Osteoblast (primary cell): ENCODE data around the gene AMD1. TPM values are rescaled to one million over a fixed set of nuclear protein-coding genes. Genes with fewer than 3 reads are reported as not detected.

ENCODE experiments used
- DNase-seq: peaks from one replicate; pipeline ENCODE4 v3.0.0; 2011; ENCODE audit warnings: low spot score, mixed read lengths; ENCODE audit not compliant: insufficient read length; ENCODE audit errors: missing footprints
- H2AFZ ChIP-seq: 2 replicates; pipeline ENCODE4 v1.6.0; 2011; ENCODE audit warnings: mild to moderate bottlenecking, low read length
- H3K27ac ChIP-seq: 2 replicates; pipeline ENCODE4 v1.5.1; 2011; ENCODE audit warnings: mild to moderate bottlenecking, low read depth, low read length, moderate library complexity
- H3K27me3 ChIP-seq: 2 replicates; pipeline ENCODE4 v1.6.0; 2012; ENCODE audit warnings: mild to moderate bottlenecking, control low read depth, inconsistent platforms, low read length, moderate library complexity; ENCODE audit not compliant: insufficient read depth
- H3K36me3 ChIP-seq: 2 replicates; pipeline ENCODE4 v1.5.1; 2011; ENCODE audit warnings: mild to moderate bottlenecking, low read length, control low read depth, moderate library complexity; ENCODE audit not compliant: insufficient read depth
- H3K4me1 ChIP-seq: 2 replicates; pipeline ENCODE4 v1.5.1; 2011; ENCODE audit warnings: mild to moderate bottlenecking, low read length, control low read depth, moderate library complexity; ENCODE audit not compliant: insufficient read depth
- H3K4me2 ChIP-seq: 2 replicates; pipeline ENCODE4 v1.6.0; 2011; ENCODE audit warnings: mild to moderate bottlenecking, low read length; ENCODE audit not compliant: insufficient read depth
- H3K4me3 ChIP-seq: fragments of 200-600 bp; sonication (generic); 3 replicates; pipeline ENCODE4 v1.5.1; 2012; ENCODE audit warnings: mild to moderate bottlenecking, low read length, inconsistent platforms; ENCODE audit not compliant: insufficient read depth
- H3K79me2 ChIP-seq: 2 replicates; pipeline ENCODE4 v1.6.0; 2012; ENCODE audit warnings: mild to moderate bottlenecking, low read length, control low read depth, inconsistent platforms; ENCODE audit not compliant: insufficient read depth
- H3K9me3 ChIP-seq: 2 replicates; pipeline ENCODE4 v1.5.1; 2011; ENCODE audit warnings: low read depth, low read length, control low read depth
- H4K20me1 ChIP-seq: 2 replicates; pipeline ENCODE4 v1.6.0; 2012; ENCODE audit warnings: mild to moderate bottlenecking, low read length, control low read depth; ENCODE audit not compliant: insufficient read depth
- CTCF ChIP-seq: IDR thresholded peaks from 2 replicates; pipeline ENCODE4 v1.5.1; 2011; ENCODE audit warnings: mild to moderate bottlenecking, low read depth, low read length, moderate library complexity; ENCODE audit errors: extremely low read depth
- total RNA-seq: library from RNA; depleted of rRNA; stranded (reverse); fragments of >200 nt; gene quantifications from 2 replicates; pipeline ENCODE4 v1.2.3, GENCODE V29; 2012

Gene AMD1
- total RNA-seq, 1 donor: 63.0 TPM

- Histone ChIP-seq H3K4me1 (no peaks in the 10 kb centered on the region), H3K9me3 (no peaks in the 10 kb centered on the region), H3K4me2 (no peak overlapping the region), H3K27me3 (no peaks in the 10 kb centered on the region), H3K4me3 (no peak overlapping the region), H3K27ac (no peak overlapping the region), H3K36me3 (no peaks in the 10 kb centered on the region), H4K20me1 (no peaks in the 10 kb centered on the region), H3K79me2 (no peaks in the 10 kb centered on the region), H2AFZ (no peak overlapping the region)
- DNase-seq: no peak
- TF ChIP-seq CTCF: no peak
Observed at GRCh38 chr6:110852773-110853172, 21.8 kb upstream of the AMD1 start.

GRCh38 chr6:110853754-110854477 is 20.7 kb upstream of the AMD1 start:
- no peaks in the 10 kb centered on the region for H3K27me3 ChIP-seq
- H3K4me2 ChIP-seq: no peak overlapping the region
- no peaks in the 10 kb centered on the region for H3K79me2 ChIP-seq
- no peak overlapping the region for H3K27ac ChIP-seq
- no peak for DNase-seq
- H3K4me3 ChIP-seq: no peak overlapping the region
- H2AFZ ChIP-seq: no peak overlapping the region
- H4K20me1 ChIP-seq: no peaks in the 10 kb centered on the region
- no peaks in the 10 kb centered on the region for H3K4me1 ChIP-seq
- no peak for TF ChIP-seq CTCF
- no peaks in the 10 kb centered on the region for H3K9me3 ChIP-seq
- H3K36me3 ChIP-seq: no peaks in the 10 kb centered on the region

GRCh38 chr6:110856296-110856695 is 18.3 kb upstream of the AMD1 start:
- no peaks in the 10 kb centered on the region for H3K4me1 ChIP-seq
- H3K4me2 ChIP-seq: no peak overlapping the region
- no peaks in the 10 kb centered on the region for H3K27me3 ChIP-seq
- H4K20me1 ChIP-seq: no peaks in the 10 kb centered on the region
- TF ChIP-seq CTCF: no peak
- H2AFZ ChIP-seq: no peak overlapping the region
- no peak overlapping the region for H3K4me3 ChIP-seq
- no peak for DNase-seq
- no peaks in the 10 kb centered on the region for H3K9me3 ChIP-seq
- H3K79me2 ChIP-seq: no peaks in the 10 kb centered on the region
- H3K36me3 ChIP-seq: no peaks in the 10 kb centered on the region
- no peak overlapping the region for H3K27ac ChIP-seq

- no peaks in the 10 kb centered on the region for H3K9me3 ChIP-seq
- H3K4me2 ChIP-seq: no peak overlapping the region
- no peak for TF ChIP-seq CTCF
- H4K20me1 ChIP-seq: no peaks in the 10 kb centered on the region
- no peak overlapping the region for H3K4me3 ChIP-seq
- H3K36me3 ChIP-seq: no peaks in the 10 kb centered on the region
- no peaks in the 10 kb centered on the region for H3K79me2 ChIP-seq
- no peak overlapping the region for H2AFZ ChIP-seq
- H3K27me3 ChIP-seq: no peaks in the 10 kb centered on the region
- no peak overlapping the region for H3K27ac ChIP-seq
- DNase-seq: peak; percentile 44
- no peaks in the 10 kb centered on the region for H3K4me1 ChIP-seq
Observed at GRCh38 chr6:110858016-110858415, 16.6 kb upstream of the AMD1 start.
